ENCODE results near the gene HBEGF. TPM values are rescaled to one million over a fixed set of nuclear protein-coding genes. Genes with fewer than 3 reads are reported as not detected.

HBEGF gene
- total RNA-seq, 1 donor from 2014 or later: 257 TPM

GRCh38 chr5:140383300-140383699, 36.9 kb upstream of the HBEGF start:
- Mint-ChIP-seq H3K9me3 (ENCODE audit: unreplicated experiment) (no peaks in the 10 kb centered on the region), H3K4me3 (ENCODE audit: unreplicated experiment) (no peak overlapping the region), H3K36me3 (ENCODE audit: low read depth, unreplicated experiment) (no peaks in the 10 kb centered on the region), H3K4me1 (ENCODE audit: low read depth, unreplicated experiment) (no peaks in the 10 kb centered on the region), H3K27ac (ENCODE audit: unreplicated experiment) (no peak overlapping the region), H3K27me3 (ENCODE audit: low read depth, unreplicated experiment) (no peaks in the 10 kb centered on the region)
- Histone ChIP-seq H3K4me3 (ENCODE audit: insufficient read depth, low read depth, low read length) (no peak overlapping the region), H3K27me3 (ENCODE audit: insufficient read depth, low read length) (no peaks in the 10 kb centered on the region), H3K9me3 (ENCODE audit: insufficient read depth, low read depth, low read length) (no peaks in the 10 kb centered on the region), H2AFZ (ENCODE audit: low read depth, low read length) (no peak overlapping the region), H3K79me2 (ENCODE audit: insufficient read depth, low read length) (no peaks in the 10 kb centered on the region), H3K4me2 (ENCODE audit: low read length) (no peak overlapping the region), H3K27ac (ENCODE audit: low read depth, low read length) (no peak overlapping the region), H3K4me1 (ENCODE audit: insufficient read depth, low read length) (no peaks in the 10 kb centered on the region), H4K20me1 (ENCODE audit: insufficient read depth, low read length) (no peaks in the 10 kb centered on the region), H3K9ac (ENCODE audit: low read length) (no peak overlapping the region), H3K36me3 (ENCODE audit: insufficient read depth, low read length) (no peaks in the 10 kb centered on the region)
- DNase-seq (ENCODE audit: low read depth) (no peak), FAIRE-seq (no peak)
- TF ChIP-seq, protein P1, sequence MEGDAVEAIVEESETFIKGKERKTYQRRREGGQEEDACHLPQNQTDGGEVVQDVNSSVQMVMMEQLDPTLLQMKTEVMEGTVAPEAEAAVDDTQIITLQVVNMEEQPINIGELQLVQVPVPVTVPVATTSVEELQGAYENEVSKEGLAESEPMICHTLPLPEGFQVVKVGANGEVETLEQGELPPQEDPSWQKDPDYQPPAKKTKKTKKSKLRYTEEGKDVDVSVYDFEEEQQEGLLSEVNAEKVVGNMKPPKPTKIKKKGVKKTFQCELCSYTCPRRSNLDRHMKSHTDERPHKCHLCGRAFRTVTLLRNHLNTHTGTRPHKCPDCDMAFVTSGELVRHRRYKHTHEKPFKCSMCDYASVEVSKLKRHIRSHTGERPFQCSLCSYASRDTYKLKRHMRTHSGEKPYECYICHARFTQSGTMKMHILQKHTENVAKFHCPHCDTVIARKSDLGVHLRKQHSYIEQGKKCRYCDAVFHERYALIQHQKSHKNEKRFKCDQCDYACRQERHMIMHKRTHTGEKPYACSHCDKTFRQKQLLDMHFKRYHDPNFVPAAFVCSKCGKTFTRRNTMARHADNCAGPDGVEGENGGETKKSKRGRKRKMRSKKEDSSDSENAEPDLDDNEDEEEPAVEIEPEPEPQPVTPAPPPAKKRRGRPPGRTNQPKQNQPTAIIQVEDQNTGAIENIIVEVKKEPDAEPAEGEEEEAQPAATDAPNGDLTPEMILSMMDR (IDR thresholded peaks at IDR 0.05; ENCODE audit: insufficient read depth, low read depth, low read length): no peak
- TF ChIP-seq EZH2 (IDR thresholded peaks at IDR 0.05; ENCODE audit: insufficient read depth, low read length): no peak

- Mint-ChIP-seq H3K36me3 (ENCODE audit: low read depth, unreplicated experiment) (no peaks in the 10 kb centered on the region), H3K9me3 (ENCODE audit: unreplicated experiment) (no peaks in the 10 kb centered on the region), H3K27me3 (ENCODE audit: low read depth, unreplicated experiment) (no peaks in the 10 kb centered on the region), H3K27ac (ENCODE audit: unreplicated experiment) (no peak overlapping the region), H3K4me1 (ENCODE audit: low read depth, unreplicated experiment) (no peaks in the 10 kb centered on the region), H3K4me3 (ENCODE audit: unreplicated experiment) (no peak overlapping the region)
- Histone ChIP-seq H2AFZ (ENCODE audit: low read depth, low read length) (no peak overlapping the region), H3K4me1 (ENCODE audit: insufficient read depth, low read length) (no peaks in the 10 kb centered on the region), H3K36me3 (ENCODE audit: insufficient read depth, low read length) (no peaks in the 10 kb centered on the region), H3K9ac (ENCODE audit: low read length) (no peak overlapping the region), H3K79me2 (ENCODE audit: insufficient read depth, low read length) (no peaks in the 10 kb centered on the region), H3K27me3 (ENCODE audit: insufficient read depth, low read length) (no peaks in the 10 kb centered on the region), H3K4me2 (ENCODE audit: low read length) (no peak overlapping the region), H3K9me3 (ENCODE audit: insufficient read depth, low read depth, low read length) (no peaks in the 10 kb centered on the region), H3K4me3 (ENCODE audit: insufficient read depth, low read depth, low read length) (no peak overlapping the region), H4K20me1 (ENCODE audit: insufficient read depth, low read length) (no peaks in the 10 kb centered on the region), H3K27ac (ENCODE audit: low read depth, low read length) (no peak overlapping the region)
- TF ChIP-seq, protein P1 (IDR thresholded peaks at IDR 0.05; ENCODE audit: insufficient read depth, low read depth, low read length): no peak
- TF ChIP-seq EZH2 (IDR thresholded peaks at IDR 0.05; ENCODE audit: insufficient read depth, low read length): no peak
- FAIRE-seq (no peak), DNase-seq (ENCODE audit: low read depth) (no peak)
These were observed 36.5 kb upstream of the HBEGF start for GRCh38 chr5:140382866-140383265.

GRCh38 chr5:140381972-140382371, 35.6 kb upstream of the HBEGF start:
- FAIRE-seq (no peak), DNase-seq (ENCODE audit: low read depth) (no peak)
- H3K4me1 Mint-ChIP-seq (ENCODE audit: low read depth, unreplicated experiment): no peaks in the 10 kb centered on the region
- H3K4me3 Mint-ChIP-seq (ENCODE audit: unreplicated experiment): no peak overlapping the region
- Histone ChIP-seq H3K27ac (ENCODE audit: low read depth, low read length) (no peak overlapping the region), H3K79me2 (ENCODE audit: insufficient read depth, low read length) (no peaks in the 10 kb centered on the region), H3K4me3 (ENCODE audit: insufficient read depth, low read depth, low read length) (no peak overlapping the region), H2AFZ (ENCODE audit: low read depth, low read length) (no peak overlapping the region), H3K4me1 (ENCODE audit: insufficient read depth, low read length) (no peaks in the 10 kb centered on the region), H3K9ac (ENCODE audit: low read length) (no peak overlapping the region), H3K27me3 (ENCODE audit: insufficient read depth, low read length) (no peaks in the 10 kb centered on the region), H3K36me3 (ENCODE audit: insufficient read depth, low read length) (no peaks in the 10 kb centered on the region), H3K9me3 (ENCODE audit: insufficient read depth, low read depth, low read length) (no peaks in the 10 kb centered on the region), H4K20me1 (ENCODE audit: insufficient read depth, low read length) (no peaks in the 10 kb centered on the region), H3K4me2 (ENCODE audit: low read length) (no peak overlapping the region)
- no peak overlapping the region for H3K27ac Mint-ChIP-seq (ENCODE audit: unreplicated experiment)
- no peaks in the 10 kb centered on the region for H3K36me3 Mint-ChIP-seq (ENCODE audit: low read depth, unreplicated experiment)
- TF ChIP-seq EZH2 (IDR thresholded peaks at IDR 0.05; ENCODE audit: insufficient read depth, low read length): no peak
- TF ChIP-seq, protein P1 (IDR thresholded peaks at IDR 0.05; ENCODE audit: insufficient read depth, low read depth, low read length): no peak
- no peaks in the 10 kb centered on the region for H3K9me3 Mint-ChIP-seq (ENCODE audit: unreplicated experiment)
- H3K27me3 Mint-ChIP-seq (ENCODE audit: low read depth, unreplicated experiment): no peaks in the 10 kb centered on the region

Measured in astrocyte (in vitro differentiated cells and primary cell).